T-helper 17 cell (primary cell): Measurements from ENCODE around the gene NME4. TPM values are rescaled to one million over a fixed set of nuclear protein-coding genes. Genes with fewer than 3 reads are reported as not detected.

Experiments
- ATAC-seq: fragments of 150-1000 bp; cut with Tn5 transposase; 2 replicates; pipeline ENCODE4 v1.10.0; 2021; ENCODE audit warnings: mild to moderate bottlenecking, moderate library complexity
- DNase-seq, 3 donors: peaks; one replicate each; pipeline versions ENCODE4 v3.0.0 to v3.0.0-alpha.2; 2020 to 2021
- H3K9me3 ChIP-seq: one replicate; pipeline ENCODE4 v1.7.0; 2013; ENCODE audit warnings: low read length, mild to moderate bottlenecking; ENCODE audit not compliant: control insufficient read depth, poor library complexity, severe bottlenecking
- H3K27ac Mint-ChIP-seq: one replicate; pipeline ENCODE4 v1.8.0; 2022; ENCODE audit warnings: mild to moderate bottlenecking, moderate library complexity, mixed read lengths
- H3K27me3 Mint-ChIP-seq: one replicate; pipeline ENCODE4 v1.8.0; 2022; ENCODE audit warnings: mixed read lengths
- H3K36me3 Mint-ChIP-seq: one replicate; pipeline ENCODE4 v1.8.0; 2022; ENCODE audit warnings: low read depth, mixed read lengths
- H3K4me1 Mint-ChIP-seq: one replicate; pipeline ENCODE4 v1.8.0; 2022; ENCODE audit warnings: mild to moderate bottlenecking, mixed read lengths
- H3K4me3 Mint-ChIP-seq: one replicate; pipeline ENCODE4 v1.8.0; 2022; ENCODE audit warnings: mild to moderate bottlenecking, moderate library complexity, mixed read lengths
- total RNA-seq, 4 donors: library from RNA in 2 of 4; stranded (reverse) in 2 of 4; gene quantifications; one replicate each; pipeline ENCODE4 v1.2.3 and lab custom pipeline; 2022 to 2026

The NME4 gene
- total RNA-seq, 2 donors from 2014 or later, result 31.9 to 39.8 TPM

DNA sequence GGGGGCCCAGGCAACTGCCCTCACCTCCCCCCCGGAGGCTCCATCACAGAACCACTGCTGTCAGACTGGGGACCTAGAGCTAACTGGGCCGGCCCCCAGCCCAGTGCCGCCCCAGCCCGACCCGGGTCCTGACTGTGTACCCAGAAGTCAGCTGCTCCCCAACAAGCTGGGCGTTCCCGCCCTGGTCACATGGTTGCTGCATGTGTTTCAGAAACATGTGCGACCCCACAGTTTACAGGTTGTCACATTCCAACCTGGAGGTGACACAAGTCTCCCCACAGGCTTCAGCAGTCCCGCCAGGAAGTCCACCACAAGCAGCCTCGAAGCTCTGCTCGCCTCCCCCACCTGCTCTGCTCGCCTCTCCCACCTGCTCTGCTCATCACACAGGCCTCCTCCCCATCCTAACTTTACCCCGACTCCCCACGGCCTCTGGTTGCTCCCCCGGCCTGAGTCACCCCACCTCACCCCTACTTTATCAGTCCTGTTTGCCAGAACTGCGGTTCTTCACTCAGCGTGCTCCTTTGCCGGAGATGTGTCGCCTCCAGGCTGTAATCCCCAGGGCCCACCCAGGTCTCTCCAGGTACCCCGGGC is 27.6 kb upstream of the NME4 start:
- Mint-ChIP-seq H3K27ac (no peak overlapping the region), H3K36me3 (peaks cover 5% of the 10 kb centered on the region), H3K4me3 (peak overlapping the region; percentile 36), H3K4me1 (peaks cover 13% of the 10 kb centered on the region), H3K27me3 (no peaks in the 10 kb centered on the region)
- ATAC-seq, result no peak
- no peaks in the 10 kb centered on the region for H3K9me3 ChIP-seq
- no peak for DNase-seq

GRCh38 chr16:369866-370436 is 27.0 kb upstream of the NME4 start:
- Mint-ChIP-seq H3K27ac (peak overlapping the region; percentile 83), H3K36me3 (peaks cover 5% of the 10 kb centered on the region), H3K27me3 (no peaks in the 10 kb centered on the region), H3K4me3 (peak overlapping the region; percentile 98), H3K4me1 (peaks cover 11% of the 10 kb centered on the region)
- ATAC-seq (no peak), DNase-seq (no peak)
- no peaks in the 10 kb centered on the region for H3K9me3 ChIP-seq

DNA sequence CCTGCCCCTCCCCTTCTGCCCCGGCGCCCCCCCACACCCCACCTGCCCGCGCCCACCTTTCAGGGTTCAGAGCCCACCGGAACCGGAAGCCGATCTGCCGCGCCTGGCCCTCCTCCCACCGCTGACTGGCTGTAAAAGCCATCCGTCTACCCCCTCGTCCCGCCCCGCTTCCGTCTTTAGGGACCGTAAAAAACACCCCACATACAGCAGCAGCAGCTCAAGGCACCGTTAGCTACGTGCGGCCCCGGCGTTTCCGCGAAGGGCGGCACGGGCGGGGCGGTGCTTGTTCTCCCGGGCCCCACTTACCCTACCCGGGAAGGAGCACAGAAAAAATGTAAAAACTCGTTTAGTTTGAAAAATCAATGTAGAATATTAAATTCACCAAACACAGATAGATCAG is 26.6 kb upstream of the NME4 start, which contains the start of gene MRPL28:
Gene MRPL28, minus strand, starts transcription at position 96 of the 400 bp plus-strand sequence. CDS start 320 bp downstream, outside the sequence.
- H3K36me3 Mint-ChIP-seq, result peaks cover 5% of the 10 kb centered on the region
- H3K4me3 Mint-ChIP-seq, result peak within 1 kb of the TSS; percentile 98
- H3K27ac Mint-ChIP-seq, result peak within 1 kb of the TSS; percentile 83
- H3K27me3 Mint-ChIP-seq, result no peaks in the 10 kb centered on the region
- peaks cover 11% of the 10 kb centered on the region for H3K4me1 Mint-ChIP-seq
- ATAC-seq, result peak; percentile 100
- DNase-seq, result peak; percentile 79 to 88 (median 84)
- H3K9me3 ChIP-seq, result no peaks in the 10 kb centered on the region

DNA sequence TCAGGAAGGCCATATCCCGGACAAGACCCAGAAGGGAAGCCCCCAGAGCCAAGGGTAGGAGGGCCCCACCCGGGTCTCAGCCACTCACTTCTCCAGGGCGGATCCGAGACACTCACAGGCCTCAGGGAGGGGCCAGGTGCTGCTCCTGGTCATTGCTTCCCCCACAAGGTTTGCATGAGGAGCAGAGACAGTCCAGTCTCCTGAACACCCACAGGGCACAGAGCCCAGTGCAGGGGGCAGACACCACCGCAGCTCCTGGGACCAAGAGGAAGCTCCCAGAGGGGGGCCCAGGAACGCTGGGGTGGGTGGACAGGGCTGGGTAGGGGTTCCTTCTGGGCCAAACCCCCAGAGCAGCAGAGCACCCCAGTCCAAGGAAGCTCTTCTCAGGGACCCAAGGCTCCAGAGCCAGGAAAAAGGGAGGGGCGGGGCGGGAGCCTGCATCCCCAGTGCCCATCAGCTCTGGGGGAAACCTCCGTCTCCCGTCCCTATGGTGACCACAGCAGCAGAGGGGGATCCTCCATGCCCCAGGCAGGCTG is 26.0 kb upstream of the NME4 start:
- H3K27ac Mint-ChIP-seq, result peak overlapping the region; percentile 83
- ATAC-seq (no peak), DNase-seq (no peak)
- H3K36me3 Mint-ChIP-seq, result peaks cover 5% of the 10 kb centered on the region
- peak overlapping the region; percentile 98 for H3K4me3 Mint-ChIP-seq
- peaks cover 11% of the 10 kb centered on the region for H3K4me1 Mint-ChIP-seq
- no peaks in the 10 kb centered on the region for H3K27me3 Mint-ChIP-seq
- no peaks in the 10 kb centered on the region for H3K9me3 ChIP-seq

GRCh38 chr16:371515-372301 is 25.3 kb upstream of the NME4 start:
- Mint-ChIP-seq H3K4me3 (no peak overlapping the region), H3K27ac (no peak overlapping the region), H3K4me1 (peaks cover 11% of the 10 kb centered on the region), H3K36me3 (peaks cover 5% of the 10 kb centered on the region), H3K27me3 (no peaks in the 10 kb centered on the region)
- ATAC-seq (no peak), DNase-seq (no peak)
- H3K9me3 ChIP-seq, result no peaks in the 10 kb centered on the region

DNA sequence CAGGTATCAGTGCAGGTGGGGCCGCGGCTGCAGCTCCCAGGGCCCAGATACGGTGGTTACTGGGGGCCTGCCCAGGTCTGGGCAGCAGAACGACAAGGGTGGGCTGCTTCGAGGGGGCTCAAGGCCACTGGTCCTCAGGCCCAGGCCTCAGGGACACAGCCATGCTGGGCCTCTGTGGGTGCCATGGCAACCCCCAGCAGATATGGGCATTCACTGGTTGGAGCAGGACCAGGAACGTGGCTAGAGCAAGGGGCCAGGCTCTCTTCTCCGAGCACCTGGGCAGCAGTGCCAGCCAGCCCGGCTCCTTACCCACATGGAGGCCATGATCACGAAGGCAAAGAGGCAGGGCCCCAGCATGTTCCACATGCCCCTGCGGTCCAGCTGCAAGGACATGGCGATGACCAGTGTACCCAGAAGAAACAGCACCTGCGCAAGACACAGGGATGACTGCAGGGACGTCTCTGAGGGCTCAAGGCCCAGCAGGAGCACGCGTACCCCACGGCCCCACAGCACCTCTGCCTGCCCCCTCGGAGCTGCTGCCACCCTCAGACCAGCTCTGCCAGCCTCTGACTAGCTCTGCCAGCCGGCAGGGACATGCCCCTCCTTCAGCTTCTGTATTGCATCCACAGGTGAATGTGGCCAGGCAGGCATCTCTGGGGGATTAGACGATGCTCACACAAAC is 24.6 kb upstream of the NME4 start:
- no peak for ATAC-seq
- Mint-ChIP-seq H3K4me3 (no peak overlapping the region), H3K4me1 (peaks cover 11% of the 10 kb centered on the region), H3K27me3 (no peaks in the 10 kb centered on the region), H3K27ac (no peak overlapping the region), H3K36me3 (peaks cover 2% of the 10 kb centered on the region)
- DNase-seq, result no peak
- H3K9me3 ChIP-seq, result no peaks in the 10 kb centered on the region

DNA sequence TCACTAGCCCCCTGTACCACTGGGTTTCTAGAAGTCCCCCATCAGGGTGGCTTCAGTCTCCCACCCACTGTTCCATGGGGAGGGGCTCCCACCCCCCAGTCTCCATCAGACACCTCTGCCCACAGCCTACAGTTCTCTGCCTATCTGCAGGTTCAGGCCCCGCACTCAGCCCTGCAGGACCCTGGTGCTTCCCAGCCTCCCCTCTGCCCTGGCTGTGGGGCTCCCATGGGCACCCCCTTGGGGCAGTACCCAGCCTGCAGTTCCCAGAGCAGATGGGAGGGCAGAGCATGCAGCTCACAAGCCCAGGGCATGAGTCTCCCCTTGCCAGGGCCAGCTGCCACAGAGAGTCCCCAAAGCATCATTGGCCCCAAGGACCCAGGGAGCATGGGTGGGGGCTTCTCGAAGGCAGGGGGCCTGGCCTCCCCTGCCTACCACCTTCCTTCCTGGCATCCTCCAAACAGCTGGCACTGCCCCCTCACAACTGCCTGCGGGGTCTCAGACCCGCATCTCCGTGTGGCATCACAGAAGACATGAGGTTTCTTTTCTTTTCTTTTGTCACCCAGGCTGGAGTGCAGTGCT is 23.9 kb upstream of the NME4 start:
- ATAC-seq, result no peak
- no peak for DNase-seq
- no peak overlapping the region for H3K27ac Mint-ChIP-seq
- no peaks in the 10 kb centered on the region for H3K9me3 ChIP-seq
- no peaks in the 10 kb centered on the region for H3K27me3 Mint-ChIP-seq
- H3K36me3 Mint-ChIP-seq, result peaks cover 2% of the 10 kb centered on the region
- peaks cover 11% of the 10 kb centered on the region for H3K4me1 Mint-ChIP-seq
- H3K4me3 Mint-ChIP-seq, result no peak overlapping the region

DNA sequence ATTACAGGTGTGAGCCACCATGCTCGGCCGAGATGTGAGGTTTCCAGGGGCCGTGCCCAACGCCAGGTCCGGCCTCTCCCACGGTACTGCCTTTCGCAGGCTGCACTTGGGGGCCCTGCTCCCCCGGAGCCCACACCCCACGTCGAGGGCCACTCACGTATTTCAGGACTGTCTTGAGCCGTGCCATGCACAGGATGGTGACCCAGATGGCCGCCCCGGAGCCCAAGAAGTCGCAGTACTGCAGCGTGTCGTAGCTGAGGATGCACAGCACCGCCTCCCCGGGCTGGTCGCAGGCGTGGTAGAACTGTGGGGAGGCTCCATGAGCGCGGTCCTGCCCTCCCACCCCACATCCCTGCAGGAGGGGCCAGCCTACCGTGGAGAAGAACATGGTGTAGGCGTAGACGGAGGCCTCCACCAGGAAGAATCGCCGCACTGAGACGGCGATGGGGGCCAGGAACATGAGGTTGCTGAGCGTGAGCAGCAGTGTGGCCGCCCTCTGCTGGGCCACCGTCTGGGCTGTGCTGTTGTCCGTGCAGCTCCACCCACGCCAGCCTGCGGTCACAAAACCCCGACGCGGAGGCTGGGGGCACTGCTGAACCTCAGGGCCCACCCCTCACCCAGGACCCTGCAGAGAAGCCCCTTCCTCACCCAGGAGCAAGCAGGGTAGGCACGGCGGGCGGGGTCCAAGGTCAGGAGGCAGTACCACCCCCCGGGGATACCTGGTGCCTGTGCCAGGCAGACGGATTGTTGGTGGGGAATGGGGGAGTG is 23.0 kb upstream of the NME4 start:
- H3K27ac Mint-ChIP-seq, result no peak overlapping the region
- ATAC-seq (no peak), DNase-seq (no peak)
- peaks cover 11% of the 10 kb centered on the region for H3K4me1 Mint-ChIP-seq
- H3K9me3 ChIP-seq, result no peaks in the 10 kb centered on the region
- peaks cover 2% of the 10 kb centered on the region for H3K36me3 Mint-ChIP-seq
- no peak overlapping the region for H3K4me3 Mint-ChIP-seq
- no peaks in the 10 kb centered on the region for H3K27me3 Mint-ChIP-seq

DNA sequence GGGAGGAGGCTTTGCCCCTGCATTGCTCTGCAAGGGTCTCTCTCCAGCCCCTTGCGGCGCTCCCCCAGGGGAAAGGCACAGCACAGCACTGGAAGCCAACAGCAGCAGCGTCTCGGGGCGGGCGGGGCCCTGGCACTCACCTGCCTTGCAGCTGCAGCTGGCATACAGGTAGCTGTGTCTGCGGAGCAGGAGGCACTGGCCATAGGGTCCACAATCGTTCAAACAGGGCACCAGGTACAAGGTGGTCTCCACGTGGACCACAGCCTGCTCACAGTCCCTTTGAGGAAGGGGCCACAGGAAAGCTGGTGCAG is 22.4 kb upstream of the NME4 start:
- DNase-seq (no peak), ATAC-seq (no peak)
- H3K9me3 ChIP-seq, result no peaks in the 10 kb centered on the region
- Mint-ChIP-seq H3K27me3 (no peaks in the 10 kb centered on the region), H3K4me3 (no peak overlapping the region), H3K27ac (no peak overlapping the region), H3K4me1 (peaks cover 14% of the 10 kb centered on the region), H3K36me3 (peaks cover 2% of the 10 kb centered on the region)

DNA sequence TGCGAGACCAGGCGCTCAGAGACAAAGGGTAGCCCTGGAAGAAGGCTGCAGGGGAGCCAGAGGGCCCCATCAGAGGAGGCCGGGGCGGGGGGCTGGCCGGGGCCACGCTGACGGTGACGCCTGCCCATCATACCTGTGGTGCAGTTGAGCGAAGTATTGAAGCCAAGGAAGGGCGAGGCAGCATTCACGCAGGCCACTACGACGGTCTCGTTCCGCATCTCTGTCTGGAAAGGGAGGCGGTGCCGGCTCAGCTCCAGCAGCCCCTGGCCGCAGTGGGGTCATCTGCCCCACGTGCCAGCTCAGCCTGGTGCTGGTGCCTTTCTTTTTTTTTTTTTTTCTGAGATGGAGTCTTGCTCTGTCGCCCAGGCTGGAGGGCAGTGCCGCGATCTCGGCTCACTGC is 21.8 kb upstream of the NME4 start:
- peaks cover 5% of the 10 kb centered on the region for H3K36me3 Mint-ChIP-seq
- no peaks in the 10 kb centered on the region for H3K27me3 Mint-ChIP-seq
- H3K4me1 Mint-ChIP-seq, result peaks cover 15% of the 10 kb centered on the region
- H3K4me3 Mint-ChIP-seq, result no peak overlapping the region
- ATAC-seq (no peak), DNase-seq (no peak)
- no peak overlapping the region for H3K27ac Mint-ChIP-seq
- H3K9me3 ChIP-seq, result no peaks in the 10 kb centered on the region

- ATAC-seq (no peak), DNase-seq (no peak)
- peaks cover 10% of the 10 kb centered on the region for H3K4me1 Mint-ChIP-seq
- H3K36me3 Mint-ChIP-seq, result peaks cover 4% of the 10 kb centered on the region
- H3K27ac Mint-ChIP-seq, result peak overlapping the region; percentile 4
- H3K27me3 Mint-ChIP-seq, result no peaks in the 10 kb centered on the region
- H3K9me3 ChIP-seq, result no peaks in the 10 kb centered on the region
- no peak overlapping the region for H3K4me3 Mint-ChIP-seq
These were observed 20.8 kb upstream of the NME4 start for GRCh38 chr16:375927-376816.
